HEK293 (cell line): ENCODE results near the gene STEAP1.

Experiments
- CTCF ChIA-PET: fragments of 350-600 bp; formaldehyde crosslinking; extraction: SDS; loops from one replicate; lab custom pipeline; 2021; ENCODE audit warnings: antibody characterized with exemption; lab: Yijun Ruan, JAX
- POLR2A ChIA-PET: fragments of 300-600 bp; formaldehyde crosslinking; extraction: SDS; loops from one replicate; lab custom pipeline; 2020; ENCODE audit warnings: antibody characterized with exemption, inconsistent platforms; lab: Yijun Ruan, JAX
- H3K27ac ChIP-seq: fragments of 200-500 bp; sonication (Bioruptor generic); 2 replicates; pipeline ENCODE4 v1.5.1; 2014; ENCODE audit warnings: low read depth, low read length, control low read depth, inconsistent platforms; ENCODE audit errors: extremely low read depth
- H3K36me3 ChIP-seq, 2 experiments: fragments of 200-500 bp in 1 of 2; sonication (Bioruptor generic) in 1 of 2; 1 replicate in 1 of 2; 2 replicates in 1 of 2; pipeline ENCODE4 v1.5.1; 2014 to 2017; ENCODE audit warnings: inconsistent platforms in 2 of 2, low read length in 2 of 2; ENCODE audit not compliant: control insufficient read depth in 2 of 2, insufficient read depth in 1 of 2
- H3K4me1 ChIP-seq: fragments of 200-500 bp; sonication (Bioruptor generic); 2 replicates; pipeline ENCODE4 v1.5.1; 2014; ENCODE audit warnings: mild to moderate bottlenecking, low read length, inconsistent platforms; ENCODE audit not compliant: control insufficient read depth, insufficient read depth
- H3K4me3 ChIP-seq: 2 replicates; pipeline ENCODE4 v1.5.1; 2011; ENCODE audit warnings: low read depth, mild to moderate bottlenecking, control low read depth, low read length, moderate library complexity
- H3K9me3 ChIP-seq: fragments of 200-500 bp; sonication (Bioruptor generic); 2 replicates; pipeline ENCODE4 v1.5.1; 2014; ENCODE audit warnings: low read depth, low read length, inconsistent platforms; ENCODE audit not compliant: control insufficient read depth, insufficient read depth
- PBX3 ChIP-seq: sonication (generic); formaldehyde crosslinking; IDR thresholded peaks from 2 replicates; pipeline ENCODE4 v1.8.1; 2022; ENCODE audit warnings: mild to moderate bottlenecking, moderate library complexity, missing genetic modification reagents
- PRDM6 ChIP-seq: fragments of 450-650 bp; formaldehyde crosslinking; IDR thresholded peaks from 2 replicates; pipeline ENCODE4 v1.5.1; 2017; ENCODE audit warnings: missing biosample characterization, missing genetic modification characterization
- ZNF174 ChIP-seq: fragments of 450-650 bp; formaldehyde crosslinking; IDR thresholded peaks from 2 replicates; pipeline ENCODE4 v1.5.0; 2017; ENCODE audit warnings: missing biosample characterization, mild to moderate bottlenecking, missing genetic modification characterization
- ZNF211 ChIP-seq: fragments of 450-650 bp; formaldehyde crosslinking; IDR thresholded peaks from 2 replicates; pipeline ENCODE4 v1.5.1; 2016; ENCODE audit warnings: low read depth, missing biosample characterization, missing genetic modification characterization
- ZNF426 ChIP-seq: fragments of 450-650 bp; formaldehyde crosslinking; IDR thresholded peaks from 2 replicates; pipeline ENCODE4 v1.5.1; 2017; ENCODE audit warnings: missing biosample characterization, missing genetic modification characterization, mild to moderate bottlenecking, inconsistent platforms, moderate library complexity
- ZNF501 ChIP-seq: fragments of 450-650 bp; formaldehyde crosslinking; IDR thresholded peaks from 2 replicates; pipeline ENCODE4 v1.5.1; 2016; ENCODE audit warnings: missing biosample characterization, missing genetic modification characterization
- ZNF513 ChIP-seq: fragments of 450-650 bp; IDR thresholded peaks from 2 replicates; pipeline ENCODE4 v1.5.1; 2018; ENCODE audit warnings: missing biosample characterization, missing genetic modification characterization
- ZNF585B ChIP-seq: fragments of 450-650 bp; formaldehyde crosslinking; IDR thresholded peaks from 2 replicates; pipeline ENCODE4 v1.5.1; 2016; ENCODE audit warnings: missing biosample characterization, missing genetic modification characterization
- ZNF626 ChIP-seq: fragments of 450-650 bp; sonication (Bioruptor Pico); formaldehyde crosslinking; IDR thresholded peaks from 2 replicates; pipeline ENCODE4 v1.5.1; 2018; ENCODE audit warnings: missing biosample characterization, missing genetic modification characterization, inconsistent platforms
- ZNF660 ChIP-seq: fragments of 450-650 bp; IDR thresholded peaks from 2 replicates; pipeline ENCODE4 v1.5.1; 2018; ENCODE audit warnings: missing biosample characterization, mild to moderate bottlenecking, missing genetic modification characterization
- ZNF785 ChIP-seq: fragments of 450-650 bp; formaldehyde crosslinking; IDR thresholded peaks from 2 replicates; pipeline ENCODE4 v1.5.1; 2016; ENCODE audit warnings: missing biosample characterization, missing genetic modification characterization
- ZNF792 ChIP-seq: fragments of 450-650 bp; formaldehyde crosslinking; IDR thresholded peaks from 2 replicates; pipeline ENCODE4 v1.5.1; 2016; ENCODE audit warnings: missing biosample characterization, missing genetic modification characterization
- ZNF837 ChIP-seq: fragments of 450-650 bp; formaldehyde crosslinking; IDR thresholded peaks from 2 replicates; pipeline ENCODE4 v1.5.1; 2016; ENCODE audit warnings: missing biosample characterization, missing genetic modification characterization
- ZSCAN5A ChIP-seq: fragments of 450-650 bp; formaldehyde crosslinking; IDR thresholded peaks from 2 replicates; pipeline ENCODE4 v1.5.1; 2016; ENCODE audit warnings: missing biosample characterization, missing genetic modification characterization
- TF ChIP-seq, protein P1 (sequence below): fragments of 450-650 bp; formaldehyde crosslinking; IDR thresholded peaks from 2 replicates; pipeline ENCODE4 v1.5.1; 2016; ENCODE audit warnings: missing biosample characterization, missing genetic modification characterization
- TF ChIP-seq, protein P2 (sequence below): fragments of 450-650 bp; formaldehyde crosslinking; IDR thresholded peaks from 2 replicates; pipeline ENCODE4 v1.5.1; 2016; ENCODE audit warnings: missing biosample characterization, missing genetic modification characterization
- TF ChIP-seq, protein P3 (sequence below): fragments of 450-650 bp; formaldehyde crosslinking; IDR thresholded peaks from 2 replicates; pipeline ENCODE4; 2016; ENCODE audit warnings: missing biosample characterization, missing genetic modification characterization

Gene STEAP1

GRCh38 chr7:90178679-90179278 is 24.5 kb downstream of the STEAP1 start:
- no peaks in the 10 kb centered on the region for H3K36me3 ChIP-seq
- H3K4me1 ChIP-seq: no peaks in the 10 kb centered on the region
- TF ChIP-seq ZNF660 (tag by site-specific recombination) (no peak), ZNF174 (tag by site-specific recombination) (no peak)
- TF ChIP-seq, protein P1, sequence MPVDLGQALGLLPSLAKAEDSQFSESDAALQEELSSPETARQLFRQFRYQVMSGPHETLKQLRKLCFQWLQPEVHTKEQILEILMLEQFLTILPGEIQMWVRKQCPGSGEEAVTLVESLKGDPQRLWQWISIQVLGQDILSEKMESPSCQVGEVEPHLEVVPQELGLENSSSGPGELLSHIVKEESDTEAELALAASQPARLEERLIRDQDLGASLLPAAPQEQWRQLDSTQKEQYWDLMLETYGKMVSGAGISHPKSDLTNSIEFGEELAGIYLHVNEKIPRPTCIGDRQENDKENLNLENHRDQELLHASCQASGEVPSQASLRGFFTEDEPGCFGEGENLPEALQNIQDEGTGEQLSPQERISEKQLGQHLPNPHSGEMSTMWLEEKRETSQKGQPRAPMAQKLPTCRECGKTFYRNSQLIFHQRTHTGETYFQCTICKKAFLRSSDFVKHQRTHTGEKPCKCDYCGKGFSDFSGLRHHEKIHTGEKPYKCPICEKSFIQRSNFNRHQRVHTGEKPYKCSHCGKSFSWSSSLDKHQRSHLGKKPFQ: no peak
- ChIA-PET POLR2A (no interaction called here), CTCF (interaction anchor here (1.3 to 2.1 kb wide), 2 partner anchors 9 to 33 kb away, joined by 3 to 8 read pairs; partner anchors contain the start of gene STEAP2)
- no peaks in the 10 kb centered on the region for H3K9me3 ChIP-seq
- no peak overlapping the region for H3K4me3 ChIP-seq
- H3K27ac ChIP-seq: no peak overlapping the region

- POLR2A ChIA-PET: no interaction called here
- Histone ChIP-seq H3K9me3 (no peaks in the 10 kb centered on the region), H3K36me3 (no peaks in the 10 kb centered on the region), H3K4me3 (no peak overlapping the region), H3K27ac (no peak overlapping the region), H3K4me1 (no peaks in the 10 kb centered on the region)
- TF ChIP-seq, protein P2, sequence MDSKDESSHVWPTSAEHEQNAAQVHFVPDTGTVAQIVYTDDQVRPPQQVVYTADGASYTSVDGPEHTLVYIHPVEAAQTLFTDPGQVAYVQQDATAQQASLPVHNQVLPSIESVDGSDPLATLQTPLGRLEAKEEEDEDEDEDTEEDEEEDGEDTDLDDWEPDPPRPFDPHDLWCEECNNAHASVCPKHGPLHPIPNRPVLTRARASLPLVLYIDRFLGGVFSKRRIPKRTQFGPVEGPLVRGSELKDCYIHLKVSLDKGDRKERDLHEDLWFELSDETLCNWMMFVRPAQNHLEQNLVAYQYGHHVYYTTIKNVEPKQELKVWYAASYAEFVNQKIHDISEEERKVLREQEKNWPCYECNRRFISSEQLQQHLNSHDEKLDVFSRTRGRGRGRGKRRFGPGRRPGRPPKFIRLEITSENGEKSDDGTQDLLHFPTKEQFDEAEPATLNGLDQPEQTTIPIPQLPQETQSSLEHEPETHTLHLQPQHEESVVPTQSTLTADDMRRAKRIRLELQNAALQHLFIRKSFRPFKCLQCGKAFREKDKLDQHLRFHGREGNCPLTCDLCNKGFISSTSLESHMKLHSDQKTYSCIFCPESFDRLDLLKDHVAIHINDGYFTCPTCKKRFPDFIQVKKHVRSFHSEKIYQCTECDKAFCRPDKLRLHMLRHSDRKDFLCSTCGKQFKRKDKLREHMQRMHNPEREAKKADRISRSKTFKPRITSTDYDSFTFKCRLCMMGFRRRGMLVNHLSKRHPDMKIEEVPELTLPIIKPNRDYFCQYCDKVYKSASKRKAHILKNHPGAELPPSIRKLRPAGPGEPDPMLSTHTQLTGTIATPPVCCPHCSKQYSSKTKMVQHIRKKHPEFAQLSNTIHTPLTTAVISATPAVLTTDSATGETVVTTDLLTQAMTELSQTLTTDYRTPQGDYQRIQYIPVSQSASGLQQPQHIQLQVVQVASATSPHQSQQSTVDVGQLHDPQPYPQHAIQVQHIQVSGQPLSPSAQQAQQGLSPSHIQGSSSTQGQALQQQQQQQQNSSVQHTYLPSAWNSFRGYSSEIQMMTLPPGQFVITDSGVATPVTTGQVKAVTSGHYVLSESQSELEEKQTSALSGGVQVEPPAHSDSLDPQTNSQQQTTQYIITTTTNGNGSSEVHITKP (tag by site-specific recombination): no peak
- TF ChIP-seq ZNF426 (tag by site-specific recombination): no peak
- CTCF ChIA-PET: no interaction called here
Observed at GRCh38 chr7:90180011-90180585, 25.8 kb downstream of the STEAP1 start.

- H3K27ac ChIP-seq: no peak overlapping the region
- ChIA-PET POLR2A (no interaction called here), CTCF (no interaction called here)
- TF ChIP-seq ZNF513 (tag by site-specific recombination) (no peak), ZNF501 (tag by site-specific recombination) (no peak), ZNF626 (tag by site-specific recombination) (no peak), ZNF211 (tag by site-specific recombination) (no peak), ZNF426 (tag by site-specific recombination) (no peak), ZNF792 (no peak), PBX3 (no peak), PRDM6 (tag by site-specific recombination) (no peak), ZNF837 (tag by site-specific recombination) (no peak), ZNF585B (tag by site-specific recombination) (no peak), ZNF785 (no peak), ZSCAN5A (tag by site-specific recombination) (no peak)
- TF ChIP-seq, protein P3, sequence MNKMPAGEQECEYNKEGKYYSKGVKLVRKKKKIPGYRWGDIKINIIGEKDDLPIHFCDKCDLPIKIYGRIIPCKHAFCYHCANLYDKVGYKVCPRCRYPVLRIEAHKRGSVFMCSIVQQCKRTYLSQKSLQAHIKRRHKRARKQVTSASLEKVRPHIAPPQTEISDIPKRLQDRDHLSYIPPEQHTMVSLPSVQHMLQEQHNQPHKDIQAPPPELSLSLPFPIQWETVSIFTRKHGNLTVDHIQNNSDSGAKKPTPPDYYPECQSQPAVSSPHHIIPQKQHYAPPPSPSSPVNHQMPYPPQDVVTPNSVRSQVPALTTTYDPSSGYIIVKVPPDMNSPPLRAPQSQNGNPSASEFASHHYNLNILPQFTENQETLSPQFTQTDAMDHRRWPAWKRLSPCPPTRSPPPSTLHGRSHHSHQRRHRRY (tag by site-specific recombination): no peak
Observed at GRCh38 chr7:90180649-90181048, 26.4 kb downstream of the STEAP1 start.

More at GRCh38 chr7:90180649-90181048, 26.4 kb downstream of the STEAP1 start:
- Histone ChIP-seq H3K4me3 (no peak overlapping the region), H3K9me3 (no peaks in the 10 kb centered on the region), H3K36me3 (no peaks in the 10 kb centered on the region), H3K4me1 (no peaks in the 10 kb centered on the region)
